COLO829 (cell line): ENCODE results near the gene NLN.
"Not testable (repeated sequence)": the region's sequence is repeated elsewhere in the genome, so short reads cannot be mapped to it uniquely, and the experiment has no call there.

Experiments
- DNase-seq: peaks from one replicate; pipeline ENCODE4 v3.0.0; 2012; ENCODE audit warnings: low spot score

Gene NLN

GRCh38 chr5:65732046-65732445 lies 10.0 kb downstream of the NLN start:
- DNase-seq: not testable (repeated sequence)

- DNase-seq: not testable (repeated sequence)
Measured at GRCh38 chr5:65734196-65734775, 12.3 kb downstream of the NLN start.

- DNase-seq: no peak
Measured at GRCh38 chr5:65734921-65735320, 12.9 kb downstream of the NLN start.

- no peak for DNase-seq
Measured at GRCh38 chr5:65736011-65736410, 14.0 kb downstream of the NLN start.

- DNase-seq: no peak
Measured at GRCh38 chr5:65737842-65738241, 15.8 kb downstream of the NLN start.

- DNase-seq: no peak
Measured at GRCh38 chr5:65738305-65738704, 16.3 kb downstream of the NLN start.

- no peak for DNase-seq
Measured at GRCh38 chr5:65739162-65739561, 17.2 kb downstream of the NLN start.

GRCh38 chr5:65742565-65743231 lies 20.7 kb downstream of the NLN start:
- peak; percentile 53 for DNase-seq

- no peak for DNase-seq
Measured at GRCh38 chr5:65749221-65749844, 27.3 kb downstream of the NLN start.

- no peak for DNase-seq
Measured at GRCh38 chr5:65749956-65750355, 28.0 kb downstream of the NLN start.

GRCh38 chr5:65750938-65751337 lies 28.9 kb downstream of the NLN start:
- no peak for DNase-seq

GRCh38 chr5:65753189-65753588 lies 31.2 kb downstream of the NLN start:
- no peak for DNase-seq

- DNase-seq: no peak
Measured at GRCh38 chr5:65758546-65759144, 36.6 kb downstream of the NLN start.

- DNase-seq: no peak
Measured at GRCh38 chr5:65760504-65761275, 38.7 kb downstream of the NLN start.

- DNase-seq: no peak
Measured at GRCh38 chr5:65762234-65762633, 40.2 kb downstream of the NLN start.

GRCh38 chr5:65765582-65765981 lies 43.6 kb downstream of the NLN start:
- DNase-seq: no peak

GRCh38 chr5:65766175-65766574 lies 44.2 kb downstream of the NLN start:
- no peak for DNase-seq

GRCh38 chr5:65766781-65767180 lies 44.8 kb downstream of the NLN start:
- DNase-seq: no peak

GRCh38 chr5:65767565-65767964 lies 45.6 kb downstream of the NLN start:
- DNase-seq: no peak

GRCh38 chr5:65768723-65769346 lies 46.8 kb downstream of the NLN start:
- DNase-seq: no peak

- no peak for DNase-seq
Measured at GRCh38 chr5:65769539-65769938, 47.5 kb downstream of the NLN start.

GRCh38 chr5:65771266-65771665 lies 49.3 kb downstream of the NLN start:
- DNase-seq: peak; percentile 65
